Mesothelial cell of epicardium (in vitro differentiated cells): ENCODE data around the gene PAX5. TPM values are rescaled to one million over a fixed set of nuclear protein-coding genes. Genes with fewer than 3 reads are reported as not detected.

Experiments
- DNase-seq, 2 experiments: peaks; one replicate each; pipeline ENCODE4 v3.0.0; 2021; ENCODE audit warnings: low spot score in 2 of 2; ENCODE audit not compliant: unreplicated experiment in 2 of 2
- H3K27ac Mint-ChIP-seq: 2 replicates; pipeline ENCODE4 v1.8.0; 2021; ENCODE audit warnings: mixed read lengths
- H3K27me3 Mint-ChIP-seq: 2 replicates; pipeline ENCODE4 v1.8.0; 2021; ENCODE audit warnings: low read depth, mixed read lengths
- H3K36me3 Mint-ChIP-seq: 2 replicates; pipeline ENCODE4 v1.8.0; 2021; ENCODE audit warnings: mixed read lengths
- H3K4me1 Mint-ChIP-seq: 2 replicates; pipeline ENCODE4 v1.8.0; 2021; ENCODE audit warnings: mixed read lengths
- H3K4me3 Mint-ChIP-seq: 2 replicates; pipeline ENCODE4 v1.8.0; 2021; ENCODE audit warnings: mild to moderate bottlenecking, moderate library complexity, mixed read lengths
- H3K9me3 Mint-ChIP-seq: 2 replicates; pipeline ENCODE4 v1.8.0; 2021; ENCODE audit warnings: mixed read lengths
- total RNA-seq: library from RNA; stranded (reverse); gene quantifications from 3 replicates; pipeline ENCODE4 v1.2.1, GENCODE V29; 2021
- TF ChIP-seq, protein P1 (sequence below): fragments of 200-600 bp; sonication (generic); IDR thresholded peaks from one replicate; pipeline ENCODE4 v1.5.0; 2021; ENCODE audit warnings: antibody characterized with exemption; ENCODE audit not compliant: unreplicated experiment

The PAX5 gene
- total RNA-seq, 1 donor from 2014 or later, result not detected

- Mint-ChIP-seq H3K4me1 (no peaks in the 10 kb centered on the region), H3K27ac (no peak overlapping the region), H3K36me3 (no peaks in the 10 kb centered on the region), H3K4me3 (no peak overlapping the region), H3K27me3 (peaks cover 80% of the 10 kb centered on the region), H3K9me3 (peaks cover 10% of the 10 kb centered on the region)
- TF ChIP-seq, protein P1, sequence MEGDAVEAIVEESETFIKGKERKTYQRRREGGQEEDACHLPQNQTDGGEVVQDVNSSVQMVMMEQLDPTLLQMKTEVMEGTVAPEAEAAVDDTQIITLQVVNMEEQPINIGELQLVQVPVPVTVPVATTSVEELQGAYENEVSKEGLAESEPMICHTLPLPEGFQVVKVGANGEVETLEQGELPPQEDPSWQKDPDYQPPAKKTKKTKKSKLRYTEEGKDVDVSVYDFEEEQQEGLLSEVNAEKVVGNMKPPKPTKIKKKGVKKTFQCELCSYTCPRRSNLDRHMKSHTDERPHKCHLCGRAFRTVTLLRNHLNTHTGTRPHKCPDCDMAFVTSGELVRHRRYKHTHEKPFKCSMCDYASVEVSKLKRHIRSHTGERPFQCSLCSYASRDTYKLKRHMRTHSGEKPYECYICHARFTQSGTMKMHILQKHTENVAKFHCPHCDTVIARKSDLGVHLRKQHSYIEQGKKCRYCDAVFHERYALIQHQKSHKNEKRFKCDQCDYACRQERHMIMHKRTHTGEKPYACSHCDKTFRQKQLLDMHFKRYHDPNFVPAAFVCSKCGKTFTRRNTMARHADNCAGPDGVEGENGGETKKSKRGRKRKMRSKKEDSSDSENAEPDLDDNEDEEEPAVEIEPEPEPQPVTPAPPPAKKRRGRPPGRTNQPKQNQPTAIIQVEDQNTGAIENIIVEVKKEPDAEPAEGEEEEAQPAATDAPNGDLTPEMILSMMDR, result no peak
- DNase-seq, result no peak
These were observed 111.5 kb downstream of the PAX5 start for GRCh38 chr9:36922548-36922947.

DNA sequence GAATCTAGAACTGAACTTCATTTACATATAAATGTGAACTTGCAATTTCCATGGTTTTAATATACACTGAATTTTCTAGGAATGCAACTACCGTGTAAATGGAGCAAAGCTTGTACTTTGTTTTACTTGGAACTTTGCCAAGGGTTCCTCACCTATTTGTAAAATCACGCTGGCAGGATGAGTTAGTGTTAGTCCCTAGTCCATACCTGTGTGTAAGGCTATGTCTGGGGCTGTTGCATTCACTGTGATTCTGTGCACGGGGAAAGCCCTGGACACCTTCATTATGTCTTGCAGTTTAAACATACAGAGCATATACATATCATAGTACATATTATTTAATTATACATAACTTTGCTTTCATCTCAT is 119.9 kb downstream of the PAX5 start:
- peaks cover 54% of the 10 kb centered on the region for H3K27me3 Mint-ChIP-seq
- DNase-seq, result no peak
- H3K36me3 Mint-ChIP-seq, result no peaks in the 10 kb centered on the region
- TF ChIP-seq, protein P1, result no peak
- no peak overlapping the region for H3K4me3 Mint-ChIP-seq
- H3K9me3 Mint-ChIP-seq, result peaks cover 9% of the 10 kb centered on the region
- peaks cover 4% of the 10 kb centered on the region for H3K4me1 Mint-ChIP-seq
- H3K27ac Mint-ChIP-seq, result no peak overlapping the region

- H3K9me3 Mint-ChIP-seq, result peaks cover 3% of the 10 kb centered on the region
- no peak overlapping the region for H3K4me3 Mint-ChIP-seq
- TF ChIP-seq, protein P1, result no peak
These were observed 120.5 kb downstream of the PAX5 start for GRCh38 chr9:36913393-36914211.

GRCh38 chr9:36912620-36913019 is 121.4 kb downstream of the PAX5 start:
- no peak for DNase-seq
- H3K4me3 Mint-ChIP-seq, result no peak overlapping the region
- no peaks in the 10 kb centered on the region for H3K9me3 Mint-ChIP-seq
- no peak overlapping the region for H3K27ac Mint-ChIP-seq
- H3K27me3 Mint-ChIP-seq, result peaks cover 54% of the 10 kb centered on the region
- peaks cover 4% of the 10 kb centered on the region for H3K4me1 Mint-ChIP-seq
- no peaks in the 10 kb centered on the region for H3K36me3 Mint-ChIP-seq
- TF ChIP-seq, protein P1, result no peak

More at GRCh38 chr9:36913393-36914211, 120.5 kb downstream of the PAX5 start:
- Mint-ChIP-seq H3K27ac (no peak overlapping the region), H3K36me3 (no peaks in the 10 kb centered on the region), H3K27me3 (peaks cover 53% of the 10 kb centered on the region), H3K4me1 (peaks cover 4% of the 10 kb centered on the region)
- no peak for DNase-seq

GRCh38 chr9:36911601-36912412 is 122.3 kb downstream of the PAX5 start:
- Mint-ChIP-seq H3K4me3 (no peak overlapping the region), H3K27ac (no peak overlapping the region), H3K9me3 (no peaks in the 10 kb centered on the region), H3K27me3 (peaks cover 63% of the 10 kb centered on the region), H3K4me1 (peaks cover 4% of the 10 kb centered on the region), H3K36me3 (no peaks in the 10 kb centered on the region)
- no peak for DNase-seq
- TF ChIP-seq, protein P1, result no peak
